ENCODE measurements around the gene RFLNA. TPM values are rescaled to one million over a fixed set of nuclear protein-coding genes. Genes with fewer than 3 reads are reported as not detected.

RFLNA gene
- total RNA-seq, 1 experiment from 2014 or later = 5.4 TPM

DNA sequence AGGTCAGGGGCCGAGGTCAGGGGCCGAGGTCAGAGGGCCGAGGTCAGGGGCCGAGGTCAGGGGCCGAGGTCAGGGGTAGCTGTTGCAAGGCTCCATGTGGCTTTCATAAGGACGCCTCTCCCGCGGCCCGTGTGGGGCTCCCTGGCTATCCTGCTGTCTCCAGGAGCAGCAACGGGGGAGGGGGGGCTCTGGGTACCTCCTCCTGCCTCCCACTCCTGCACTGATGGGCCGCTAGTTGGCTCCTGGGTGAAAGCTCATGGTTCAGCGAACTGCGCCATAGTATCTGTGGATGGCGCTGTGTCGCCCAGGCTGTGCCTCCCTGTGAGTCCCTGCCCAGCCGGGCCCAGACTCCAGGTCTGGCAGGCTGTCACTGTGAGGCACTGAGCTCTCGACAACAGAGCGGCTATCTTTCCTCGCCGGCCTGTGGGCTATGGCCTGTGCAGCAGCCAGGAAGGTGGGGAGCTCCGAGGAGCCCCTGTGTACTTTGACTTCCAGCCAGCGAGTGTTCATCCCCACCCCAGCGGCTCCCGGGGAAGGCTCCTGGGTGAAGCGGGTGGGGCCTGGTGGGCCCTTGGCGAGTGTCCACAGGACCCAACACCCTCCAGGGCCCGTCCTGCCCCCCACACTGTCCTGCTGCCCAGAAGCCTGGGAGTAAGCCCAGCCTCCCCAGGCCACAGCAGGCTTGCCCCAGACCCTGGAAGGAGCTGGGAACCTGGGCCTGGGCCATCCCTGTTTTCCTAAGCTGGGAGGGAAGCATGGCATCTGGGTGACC is 8.1 kb downstream of the RFLNA start:
- intact Hi-C loops (cut with micrococcal nuclease; ENCODE audit: unreplicated experiment) = no loop called here
- Histone ChIP-seq H3K4me3 (ENCODE audit: low read depth in 2 of 2, low read length in 2 of 2) (no peak overlapping the region), H3K4me1 (ENCODE audit: control insufficient read depth, insufficient read depth, low read length) (no peaks in the 10 kb centered on the region), H3K27me3 (ENCODE audit: control insufficient read depth, insufficient read depth, low read length) (no peaks in the 10 kb centered on the region; the same call in 1 of the 2 replicates), H3K9me3 (ENCODE audit: control insufficient read depth, insufficient read depth, low read depth, low read length) (no peaks in the 10 kb centered on the region), H3K36me3 (ENCODE audit: control insufficient read depth, insufficient read depth, low read length) (no peaks in the 10 kb centered on the region), H3K27ac (ENCODE audit: low read length) (no peak overlapping the region)
- TF ChIP-seq REST (IDR thresholded peaks at IDR 0.05; ENCODE audit: insufficient read depth in 1 of 2, low read depth in 2 of 2, low read length in 1 of 2) (no peak), TCF7L2 (IDR thresholded peaks at IDR 0.05; ENCODE audit: low read depth, low read length) (no peak), POLR2AphosphoS5 (IDR thresholded peaks at IDR 0.05; ENCODE audit: low read depth, low read length) (no peak), CTCF (IDR thresholded peaks at IDR 0.05) (no peak)
- BruUV-seq (replicated peaks) = no TSS peak
- in situ Hi-C loops (cut with HindIII; ENCODE audit: low pct_unique_long_range_greater_than_20kb, low sequenced_read_pairs) = no loop called here
- ChIA-PET POLR2A (no interaction called here), CTCF (interaction anchor here (0.7 kb wide), 3 partner anchors 120 to 747 kb away, joined by 3 to 4 read pairs (median 3); no protein-coding TSS in a partner anchor)
- DNase-seq (ENCODE audit: low read depth, low spot score) (no peak), ATAC-seq (peak; percentile 45; the same call in 1 of the 2 replicates)

DNA sequence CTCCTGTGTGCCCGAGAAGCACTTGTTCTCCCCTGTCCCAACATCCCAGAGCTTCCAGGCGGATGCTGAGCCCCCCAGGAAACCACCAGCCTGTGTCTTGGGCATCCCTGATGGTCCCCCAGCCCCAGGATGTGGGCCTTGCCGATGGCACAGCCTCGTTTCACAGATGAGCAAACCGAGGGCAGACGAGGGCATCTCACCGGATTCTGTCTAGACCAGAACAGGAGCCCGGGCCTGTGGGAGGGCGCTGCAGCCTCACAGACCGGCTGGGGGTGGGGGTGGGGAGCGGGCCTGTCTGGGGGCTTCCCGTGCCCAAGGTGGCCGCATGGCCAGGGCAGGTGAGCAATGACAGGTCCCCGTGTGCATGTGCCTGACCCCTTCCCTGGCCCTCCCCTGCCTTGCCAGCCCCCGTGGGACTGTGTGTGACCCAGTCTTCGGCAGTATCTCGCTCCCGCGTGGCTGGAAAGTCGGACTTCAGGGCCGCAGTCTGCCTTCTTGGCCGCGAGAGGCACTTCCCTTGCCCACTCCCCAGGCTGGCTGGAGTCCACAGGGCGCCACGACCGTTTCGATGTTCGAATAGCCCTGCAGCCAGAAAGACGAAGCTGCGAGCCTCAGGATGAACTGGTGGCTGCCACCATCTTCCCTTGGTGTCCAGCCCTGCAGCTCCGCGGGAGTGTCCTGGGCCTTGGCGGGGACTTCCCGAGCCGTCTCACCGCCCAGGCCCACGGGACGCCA is 8.9 kb downstream of the RFLNA start:
- POLR2A ChIA-PET = interaction anchor here (0.6 kb wide), 1 partner anchor 115 kb away, joined by 3 read pairs; no protein-coding TSS in a partner anchor
- ATAC-seq (no peak), DNase-seq (ENCODE audit: low read depth, low spot score) (no peak)
- intact Hi-C loops (cut with micrococcal nuclease; ENCODE audit: unreplicated experiment) = no loop called here
- Histone ChIP-seq H3K9me3 (ENCODE audit: control insufficient read depth, insufficient read depth, low read depth, low read length) (no peaks in the 10 kb centered on the region), H3K4me3 (ENCODE audit: low read depth in 2 of 2, low read length in 2 of 2) (no peak overlapping the region), H3K36me3 (ENCODE audit: control insufficient read depth, insufficient read depth, low read length) (no peaks in the 10 kb centered on the region), H3K27me3 (ENCODE audit: control insufficient read depth, insufficient read depth, low read length) (no peaks in the 10 kb centered on the region), H3K4me1 (ENCODE audit: control insufficient read depth, insufficient read depth, low read length) (no peaks in the 10 kb centered on the region), H3K27ac (ENCODE audit: low read length) (no peak overlapping the region)
- CTCF ChIA-PET = no interaction called here
- BruUV-seq (replicated peaks) = no TSS peak
- in situ Hi-C loops (cut with HindIII; ENCODE audit: low pct_unique_long_range_greater_than_20kb, low sequenced_read_pairs) = no loop called here
- TF ChIP-seq SIN3A (IDR thresholded peaks at IDR 0.05; ENCODE audit: borderline replicate concordance, insufficient read depth, low read depth, low read length) (no peak), POLR2AphosphoS5 (IDR thresholded peaks at IDR 0.05; ENCODE audit: low read depth, low read length) (no peak), TCF7L2 (IDR thresholded peaks at IDR 0.05; ENCODE audit: low read depth, low read length) (no peak), REST (IDR thresholded peaks at IDR 0.05; ENCODE audit: insufficient read depth in 1 of 2, low read depth in 2 of 2, low read length in 1 of 2) (no peak)
